Natural killer cell (primary cell): ENCODE measurements around the gene ELP4. TPM values are rescaled to one million over a fixed set of nuclear protein-coding genes. Genes with fewer than 3 reads are reported as not detected.
A peak's percentile ranks its signal among the peaks of the same experiment; 100 is the strongest.

Experiments used
- ATAC-seq, 3 donors: fragments of 150-1000 bp in 2 of 3; fragments of 200-7000 bp in 1 of 3; cut with Tn5 transposase; 1 replicate in 1 of 3; 2 replicates in 2 of 3; pipeline ENCODE4 v1.10.0; 2021; ENCODE audit warnings: mild to moderate bottlenecking in 2 of 3, moderate library complexity in 2 of 3
- DNase-seq, 2 donors: peaks; one replicate each; pipeline versions ENCODE4 v3.0.0 to v3.0.0-alpha.2; 2013 to 2021; ENCODE audit warnings: mixed read lengths in 1 of 2
- H3K27ac ChIP-seq: one replicate; pipeline ENCODE4 v1.5.1; 2013; ENCODE audit warnings: mild to moderate bottlenecking, low read length
- H3K27me3 ChIP-seq: one replicate; pipeline ENCODE4 v1.6.1; 2013; ENCODE audit warnings: low read length; ENCODE audit not compliant: control insufficient read depth, insufficient read depth
- H3K36me3 ChIP-seq: one replicate; pipeline ENCODE4 v1.6.1; 2013; ENCODE audit warnings: low read length; ENCODE audit not compliant: control insufficient read depth, insufficient read depth
- H3K4me1 ChIP-seq: one replicate; pipeline ENCODE4 v1.6.1; 2013; ENCODE audit warnings: low read length; ENCODE audit not compliant: control insufficient read depth, insufficient read depth
- H3K4me3 ChIP-seq: one replicate; pipeline ENCODE4 v1.5.1; 2013; ENCODE audit warnings: low read length
- H3K9me3 ChIP-seq: one replicate; pipeline ENCODE4 v1.6.1; 2013; ENCODE audit warnings: low read length; ENCODE audit not compliant: control insufficient read depth, insufficient read depth
- H3K27ac Mint-ChIP-seq, 2 donors: one replicate each; pipeline ENCODE4 v1.8.0; 2022; ENCODE audit warnings: mild to moderate bottlenecking in 2 of 2, mixed read lengths in 2 of 2, moderate library complexity in 1 of 2
- H3K27me3 Mint-ChIP-seq, 2 donors: one replicate each; pipeline ENCODE4 v1.8.0; 2022; ENCODE audit warnings: low read depth in 2 of 2, mixed read lengths in 2 of 2
- H3K36me3 Mint-ChIP-seq: one replicate; pipeline ENCODE4 v1.8.0; 2022; ENCODE audit warnings: mixed read lengths
- H3K4me1 Mint-ChIP-seq, 2 donors: one replicate each; pipeline ENCODE4 v1.8.0; 2022; ENCODE audit warnings: mixed read lengths in 2 of 2
- H3K4me3 Mint-ChIP-seq: one replicate; pipeline ENCODE4 v1.8.0; 2022; ENCODE audit warnings: mild to moderate bottlenecking, moderate library complexity, mixed read lengths
- H3K9me3 Mint-ChIP-seq, 2 donors: one replicate each; pipeline ENCODE4 v1.8.0; 2022; ENCODE audit warnings: mixed read lengths in 2 of 2
- CTCF ChIP-seq: fragments of 200-600 bp; IDR thresholded peaks from one replicate; pipeline ENCODE4 v1.8.0; 2022; ENCODE audit warnings: antibody characterized with exemption
- WGBS: methylation state at CpG from one replicate; pipeline ENCODE4 v1.1.7; 2013; ENCODE audit warnings: missing lambda C conversion rate; ENCODE audit not compliant: insufficient coverage; 5-methylcytosine and 5-hydroxymethylcytosine counted together
- intact Hi-C: fragments of 100-400 bp; cut with micrococcal nuclease; formaldehyde crosslinking; loops from one replicate; pipeline ENCODE4 v1.14.2; 2022
- total RNA-seq, 4 donors: library from RNA; stranded (reverse); fragments of 120-200 nt in 1 of 4; gene quantifications; one replicate each; pipeline versions ENCODE4 v1.2.3 to v1.2.4, GENCODE V29; 2013 to 2022

ELP4 gene
- total RNA-seq: 10 to 100 TPM; 22.8 to 29.6 (median 23.4) TPM
- total RNA-seq (2013): 54.1 TPM

GRCh38 chr11:31509429-31510345 is at the start of gene ELP4, which contains the start of gene IMMP1L:
Gene ELP4, plus strand, starts transcription at chr11:31509767. Its CDS starts 18 bp downstream, at chr11:31509785.
Gene IMMP1L, minus strand, starts transcription at chr11:31509622. Its CDS starts 46,346 bp downstream, at chr11:31463276.
- intact Hi-C loops: loop anchor here (2.0 to 10.0 kb wide), 4 partner anchors 139 to 1073 kb away; partner anchors contain the start of genes EIF3M and RCN1
- no peaks in the 10 kb centered on the region for H3K36me3 ChIP-seq
- ATAC-seq: peak; percentile 96 to 100 (median 98)
- peak within 1 kb of the TSS; percentile 95 to 98 for H3K27ac Mint-ChIP-seq
- H3K27ac ChIP-seq: peak within 1 kb of the TSS; percentile 93
- no peak for TF ChIP-seq CTCF
- DNase-seq: peak; percentile 93 to 98
- H3K4me1 ChIP-seq: no peaks in the 10 kb centered on the region
- H3K4me1 Mint-ChIP-seq: peaks cover 41 to 47% of the 10 kb centered on the region in 2 donors
- H3K9me3 Mint-ChIP-seq: no peaks in the 10 kb centered on the region
- WGBS: under 1% methylated on average over 43 of the region's 47 CpGs
- H3K4me3 ChIP-seq: peak within 1 kb of the TSS; percentile 79
- H3K27me3 ChIP-seq: no peaks in the 10 kb centered on the region
- H3K4me3 Mint-ChIP-seq: peak within 1 kb of the TSS; percentile 99
- no peaks in the 10 kb centered on the region for H3K9me3 ChIP-seq
- H3K27me3 Mint-ChIP-seq: no peaks in the 10 kb centered on the region
- H3K36me3 Mint-ChIP-seq: no peaks in the 10 kb centered on the region

DNA sequence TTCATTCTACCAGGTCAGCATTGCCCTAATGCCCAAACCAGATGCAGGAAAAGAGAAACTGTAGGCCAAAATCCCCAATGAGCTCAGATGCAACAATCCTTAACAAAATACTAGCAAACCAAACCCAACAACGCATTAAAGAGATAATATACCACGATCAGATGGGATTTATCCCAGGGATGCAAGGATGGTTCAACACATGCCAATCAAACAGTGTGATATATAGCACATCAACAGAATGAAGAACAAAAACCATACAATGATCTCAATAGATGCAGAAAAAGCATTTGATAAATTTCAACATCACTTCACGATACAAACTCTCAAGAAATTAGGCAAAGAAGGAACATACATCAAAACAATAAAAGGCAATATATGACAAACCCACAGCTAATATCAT is 45.1 kb upstream of the ELP4 start:
- H3K4me3 ChIP-seq: no peak overlapping the region
- no peaks in the 10 kb centered on the region for H3K27me3 ChIP-seq
- Mint-ChIP-seq H3K9me3 (peaks cover 0 to 3% of the 10 kb centered on the region in 2 donors), H3K27ac (no peak overlapping the region), H3K4me1 (no peaks in the 10 kb centered on the region), H3K36me3 (no peaks in the 10 kb centered on the region), H3K27me3 (no peaks in the 10 kb centered on the region), H3K4me3 (no peak overlapping the region)
- H3K27ac ChIP-seq: no peak overlapping the region
- no peak for TF ChIP-seq CTCF
- no peaks in the 10 kb centered on the region for H3K4me1 ChIP-seq
- no peaks in the 10 kb centered on the region for H3K36me3 ChIP-seq
- ATAC-seq (no peak), DNase-seq (no peak)
- 95% methylated on average over 3 of the region's 3 CpGs for WGBS
- H3K9me3 ChIP-seq: no peaks in the 10 kb centered on the region
- intact Hi-C loops: no loop called here

- Histone ChIP-seq H3K27me3 (no peaks in the 10 kb centered on the region), H3K4me3 (no peak overlapping the region), H3K27ac (no peak overlapping the region), H3K36me3 (no peaks in the 10 kb centered on the region), H3K9me3 (no peaks in the 10 kb centered on the region), H3K4me1 (no peaks in the 10 kb centered on the region)
- Mint-ChIP-seq H3K27me3 (no peaks in the 10 kb centered on the region), H3K27ac (no peak overlapping the region), H3K4me1 (peaks cover 0 to 5% of the 10 kb centered on the region in 2 donors), H3K36me3 (no peaks in the 10 kb centered on the region), H3K4me3 (no peak overlapping the region), H3K9me3 (no peaks in the 10 kb centered on the region)
- intact Hi-C loops: no loop called here
- DNase-seq (no peak), ATAC-seq (no peak)
- TF ChIP-seq CTCF: no peak
Measured at GRCh38 chr11:31474083-31474482, 35.5 kb upstream of the ELP4 start.
